CD4-positive, alpha-beta memory T cell (primary cell): ENCODE data around the gene NDUFS6. TPM values are rescaled to one million over a fixed set of nuclear protein-coding genes. Genes with fewer than 3 reads are reported as not detected.

ENCODE experiments used
- CTCF ChIA-PET: fragments of 350-600 bp; sonication (Branson Sonifier 250); formaldehyde crosslinking; loops from one replicate; lab custom pipeline; 2021; ENCODE audit warnings: inconsistent platforms; ENCODE audit not compliant: partially characterized antibody; lab: Charles Lee
- POLR2A ChIA-PET: fragments of 350-600 bp; sonication (Branson Sonifier 250); formaldehyde crosslinking; loops from one replicate; lab custom pipeline; 2021; ENCODE audit not compliant: partially characterized antibody; lab: Charles Lee
- DNase-seq, 5 donors: peaks; one replicate each; pipeline versions ENCODE4 v3.0.0 to v3.0.0-alpha.2; 2020 to 2022; ENCODE audit warnings: mixed read lengths in 1 of 5
- H3K27ac ChIP-seq: one replicate; pipeline ENCODE4 v1.7.0; 2013; ENCODE audit warnings: low read depth, low read length
- H3K27me3 ChIP-seq: 2 replicates; pipeline ENCODE4 v1.7.0; 2013; ENCODE audit warnings: mild to moderate bottlenecking, low read length, moderate library complexity; ENCODE audit not compliant: insufficient read depth
- H3K36me3 ChIP-seq: 2 replicates; pipeline ENCODE4 v1.7.0; 2013; ENCODE audit warnings: mild to moderate bottlenecking, low read length, moderate library complexity; ENCODE audit not compliant: insufficient read depth
- H3K4me1 ChIP-seq: 2 replicates; pipeline ENCODE4 v1.7.0; 2013; ENCODE audit warnings: mild to moderate bottlenecking, low read length, moderate library complexity; ENCODE audit not compliant: insufficient read depth
- H3K4me3 ChIP-seq, 2 donors: one replicate each; pipeline ENCODE4 v1.7.0; 2013; ENCODE audit warnings: low read length in 2 of 2, mild to moderate bottlenecking in 1 of 2
- H3K9me3 ChIP-seq, 2 donors: one replicate each; pipeline ENCODE4 v1.7.0; 2013; ENCODE audit warnings: low read length in 2 of 2, control low read depth in 1 of 2; ENCODE audit not compliant: control insufficient read depth in 1 of 2
- H3K27ac Mint-ChIP-seq, 7 donors: one replicate each; pipeline ENCODE4 v1.8.0; 2020 to 2021; ENCODE audit warnings: mixed read lengths in 7 of 7, mild to moderate bottlenecking in 6 of 7, inconsistent platforms in 3 of 7, moderate library complexity in 3 of 7
- H3K27me3 Mint-ChIP-seq, 2 donors: one replicate each; pipeline ENCODE4 v1.8.0; 2020 to 2021; ENCODE audit warnings: mixed read lengths in 2 of 2
- H3K36me3 Mint-ChIP-seq, 2 donors: one replicate each; pipeline ENCODE4 v1.8.0; 2020 to 2021; ENCODE audit warnings: mixed read lengths in 2 of 2, inconsistent platforms in 1 of 2, mild to moderate bottlenecking in 1 of 2
- H3K4me1 Mint-ChIP-seq, 4 donors: one replicate each; pipeline ENCODE4 v1.8.0; 2020 to 2021; ENCODE audit warnings: mixed read lengths in 4 of 4, mild to moderate bottlenecking in 1 of 4
- H3K4me3 Mint-ChIP-seq, 8 donors: one replicate each; pipeline ENCODE4 v1.8.0; 2020 to 2021; ENCODE audit warnings: mixed read lengths in 8 of 8, mild to moderate bottlenecking in 7 of 8, moderate library complexity in 6 of 8, inconsistent platforms in 3 of 8
- H3K9me3 Mint-ChIP-seq, 8 donors: one replicate each; pipeline ENCODE4 v1.8.0; 2020 to 2021; ENCODE audit warnings: mixed read lengths in 8 of 8, mild to moderate bottlenecking in 5 of 8, inconsistent platforms in 3 of 8, moderate library complexity in 1 of 8
- intact Hi-C: fragments of 100-400 bp; cut with micrococcal nuclease; formaldehyde crosslinking; loops from one replicate; pipeline ENCODE4 v1.15.1; 2023
- polyA plus RNA-seq, 2 donors: library from polyadenylated mRNA; unstranded; fragments of 300-500 nt; fragmentation: Illumina TruSeq; gene quantifications; one replicate each; pipeline ENCODE4 v1.2.3, GENCODE V29; 2021
- total RNA-seq, 2 experiments: library from RNA; stranded (reverse); gene quantifications; one replicate each; pipeline ENCODE4 v1.2.3, GENCODE V29; 2021

The NDUFS6 gene
- total and polyA plus RNA-seq, 4 experiments from 2014 or later: 14.4 to 79.0 (median 38.5) TPM

DNA sequence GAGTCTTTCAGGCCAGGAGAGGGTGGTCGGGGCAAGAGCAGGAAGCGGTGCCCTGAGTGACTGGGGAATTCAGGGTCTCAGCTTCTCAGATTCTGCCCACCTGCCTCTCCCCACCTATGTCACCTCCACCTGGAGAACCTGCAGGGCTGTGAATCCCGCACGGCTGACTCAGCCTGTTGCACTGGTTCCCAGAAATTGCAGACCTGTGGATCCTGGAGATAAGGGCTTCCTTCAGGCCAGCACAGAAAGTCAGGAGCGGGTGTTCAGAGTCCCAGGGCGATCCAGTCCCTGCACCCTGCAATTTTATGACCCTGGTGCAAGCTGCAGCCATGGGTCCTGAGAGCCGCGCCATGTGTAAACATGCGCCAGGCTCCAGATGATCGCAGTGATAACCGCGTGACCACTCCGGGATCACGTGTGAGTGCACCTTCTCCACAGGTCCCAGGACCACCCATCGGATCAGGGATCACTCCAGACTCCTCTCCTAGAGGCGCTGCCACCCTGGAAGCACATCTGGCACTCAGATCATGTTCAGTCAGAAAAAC, 63.8 kb downstream of the NDUFS6 start:
- Mint-ChIP-seq H3K27ac (no peak overlapping the region), H3K36me3 (no peaks in the 10 kb centered on the region), H3K9me3 (no peaks in the 10 kb centered on the region), H3K27me3 (peaks cover 20 to 25% of the 10 kb centered on the region in 2 donors), H3K4me3 (no peak overlapping the region), H3K4me1 (peaks cover 0 to 2% (median 0%) of the 10 kb centered on the region in 4 donors)
- H3K36me3 ChIP-seq: no peaks in the 10 kb centered on the region
- no peaks in the 10 kb centered on the region for H3K4me1 ChIP-seq
- POLR2A ChIA-PET: no interaction called here
- no peaks in the 10 kb centered on the region for H3K27me3 ChIP-seq
- CTCF ChIA-PET: no interaction called here
- no peak for DNase-seq
- intact Hi-C loops: no loop called here
- H3K27ac ChIP-seq: no peak overlapping the region
- H3K9me3 ChIP-seq: no peaks in the 10 kb centered on the region
- H3K4me3 ChIP-seq: no peak overlapping the region

DNA sequence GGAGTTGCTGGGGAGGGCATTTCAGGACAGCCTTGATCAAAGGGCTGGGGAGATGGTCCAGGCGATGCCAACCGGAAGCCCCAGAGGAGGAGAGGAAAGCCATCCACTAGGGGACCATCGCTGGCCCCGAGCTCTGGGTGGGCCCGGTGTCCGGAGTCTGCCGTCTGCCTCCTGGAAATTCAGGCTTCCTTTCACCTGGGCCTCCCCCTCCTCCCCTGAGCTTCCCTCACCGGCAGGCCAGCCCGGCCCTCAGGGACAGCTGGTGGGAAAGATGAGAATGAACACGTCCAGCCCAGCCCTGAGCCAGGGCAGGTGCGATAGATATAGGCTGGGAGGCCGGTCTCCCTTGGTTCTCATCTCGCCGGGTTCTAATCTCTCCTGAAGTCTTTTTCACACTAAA, 64.3 kb downstream of the NDUFS6 start:
- no peaks in the 10 kb centered on the region for H3K36me3 ChIP-seq
- no peak overlapping the region for H3K4me3 Mint-ChIP-seq
- peaks cover 20 to 25% of the 10 kb centered on the region in 2 donors for H3K27me3 Mint-ChIP-seq
- no peak overlapping the region for H3K4me3 ChIP-seq
- no peaks in the 10 kb centered on the region for H3K4me1 ChIP-seq
- H3K9me3 ChIP-seq: no peaks in the 10 kb centered on the region
- no peaks in the 10 kb centered on the region for H3K36me3 Mint-ChIP-seq
- intact Hi-C loops: no loop called here
- CTCF ChIA-PET: no interaction called here
- DNase-seq: no peak
- no peaks in the 10 kb centered on the region for H3K27me3 ChIP-seq
- POLR2A ChIA-PET: no interaction called here
- H3K4me1 Mint-ChIP-seq: peaks cover 0 to 2% (median 0%) of the 10 kb centered on the region in 4 donors
- no peaks in the 10 kb centered on the region for H3K9me3 Mint-ChIP-seq
- no peak overlapping the region for H3K27ac ChIP-seq
- no peak overlapping the region for H3K27ac Mint-ChIP-seq

Other genes starting within 250 kb of the NDUFS6 start
- 10 to 100 TPM; 30.7 to 34.8 TPM for gene MRPL36, start 1.6 kb upstream of the NDUFS6 start, total RNA-seq
- gene MRPL36, start 1.6 kb upstream of the NDUFS6 start, polyA plus RNA-seq: 10 to 100 TPM; 74.6 to 85.1 TPM
- not detected for gene IRX4, start 81.5 kb downstream of the NDUFS6 start, total RNA-seq
- not detected for gene IRX4, start 81.5 kb downstream of the NDUFS6 start, polyA plus RNA-seq